HG03280 (cell line): ENCODE data around the gene SH3RF1.
"Not testable (repeated sequence)": the region's sequence is repeated elsewhere in the genome, so short reads cannot be mapped to it uniquely, and the experiment has no call there.

ENCODE experiments used
- ATAC-seq: cut with Tn5 transposase; IDR thresholded peaks from one replicate; pipeline ENCODE4 v1.9.1; 2021; ENCODE audit warnings: mild to moderate bottlenecking, moderate library complexity; ENCODE audit not compliant: unreplicated experiment

The SH3RF1 gene

DNA sequence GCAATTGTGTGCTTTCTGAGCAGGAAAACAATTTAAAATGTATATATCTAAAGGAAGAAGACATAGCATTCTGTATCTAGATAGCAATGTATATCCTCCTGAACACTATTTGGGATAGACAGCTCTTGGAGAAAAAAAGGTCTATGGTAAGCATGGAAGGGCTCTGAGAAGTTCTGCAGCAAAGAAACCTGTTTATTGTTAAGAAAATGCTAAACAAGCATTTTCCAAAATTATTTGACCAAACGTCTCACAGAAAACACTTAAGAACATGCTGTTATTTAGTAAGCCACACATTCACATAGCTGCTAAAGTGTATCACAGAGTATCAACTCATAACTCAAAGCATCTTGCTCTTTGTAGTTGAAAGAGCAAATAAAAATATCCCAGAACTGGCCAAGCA, 67.9 kb downstream of the SH3RF1 start:
- ATAC-seq = no peak

DNA sequence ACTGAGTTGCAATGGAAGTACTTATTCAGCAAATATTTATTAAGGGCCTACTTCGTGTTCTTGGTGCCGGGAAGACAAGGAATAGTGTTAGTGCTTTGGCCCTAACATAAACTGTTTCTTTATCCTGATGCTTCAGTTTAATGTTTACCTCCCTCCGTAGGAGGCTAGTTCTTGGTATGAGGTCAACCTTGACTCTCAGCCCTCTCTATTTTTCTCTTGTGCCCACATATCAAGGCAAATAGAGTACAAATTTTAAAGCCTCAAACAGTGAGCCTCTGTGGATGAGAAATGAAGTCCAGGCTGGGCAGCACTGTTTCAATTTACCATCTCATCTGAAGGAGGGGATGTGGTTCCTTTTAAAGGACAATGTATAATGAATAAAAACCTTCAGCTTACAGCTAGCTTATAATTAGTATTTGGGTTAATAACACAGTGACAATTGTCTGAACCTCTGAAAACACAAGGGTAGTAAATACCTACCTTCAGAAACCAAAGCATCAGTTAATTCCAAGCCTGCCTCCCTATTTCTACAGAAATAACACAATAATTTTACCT, 68.5 kb downstream of the SH3RF1 start:
- no peak for ATAC-seq

DNA sequence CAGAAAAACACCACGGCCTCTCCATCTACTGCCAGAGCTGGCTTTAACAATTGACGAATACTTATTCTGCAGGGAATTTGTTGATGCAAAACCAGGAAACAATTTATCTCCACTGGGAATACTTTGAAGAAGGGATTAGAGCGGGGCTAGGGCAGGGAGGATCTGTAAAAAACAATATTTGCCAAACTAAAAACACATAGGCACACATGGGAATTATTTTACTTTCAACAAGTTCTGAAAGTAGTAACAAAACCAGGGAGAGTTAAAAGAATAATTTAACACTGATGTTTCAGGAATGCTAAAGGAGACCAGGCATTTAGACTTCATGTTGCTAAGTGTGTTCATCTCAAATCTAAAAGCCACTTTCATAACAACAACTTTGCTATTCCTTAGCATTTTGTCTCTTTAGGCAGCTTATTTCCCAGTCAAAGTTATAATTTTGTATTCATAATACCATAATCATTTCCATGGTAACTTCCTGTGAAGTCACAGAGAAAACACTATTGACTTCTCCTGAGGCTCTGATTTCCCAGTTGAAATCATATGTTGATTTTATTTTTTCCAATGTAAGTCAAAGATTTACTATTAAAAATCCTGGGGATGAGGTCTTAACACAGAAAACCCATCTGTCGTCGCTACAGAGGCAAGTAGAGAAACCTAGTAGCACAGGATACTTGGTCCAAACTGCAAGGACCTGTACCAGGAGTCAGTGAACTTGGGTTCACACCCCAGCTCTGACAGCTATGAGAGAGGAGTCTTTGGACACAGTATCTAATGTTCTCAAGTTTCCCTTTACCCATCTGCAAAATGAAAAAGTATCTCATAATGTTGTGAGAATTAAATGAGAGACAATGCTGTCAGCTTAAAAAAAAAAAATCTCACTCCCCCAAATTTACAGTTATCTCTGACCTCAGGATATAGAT, 69.3 kb downstream of the SH3RF1 start:
- no peak for ATAC-seq

DNA sequence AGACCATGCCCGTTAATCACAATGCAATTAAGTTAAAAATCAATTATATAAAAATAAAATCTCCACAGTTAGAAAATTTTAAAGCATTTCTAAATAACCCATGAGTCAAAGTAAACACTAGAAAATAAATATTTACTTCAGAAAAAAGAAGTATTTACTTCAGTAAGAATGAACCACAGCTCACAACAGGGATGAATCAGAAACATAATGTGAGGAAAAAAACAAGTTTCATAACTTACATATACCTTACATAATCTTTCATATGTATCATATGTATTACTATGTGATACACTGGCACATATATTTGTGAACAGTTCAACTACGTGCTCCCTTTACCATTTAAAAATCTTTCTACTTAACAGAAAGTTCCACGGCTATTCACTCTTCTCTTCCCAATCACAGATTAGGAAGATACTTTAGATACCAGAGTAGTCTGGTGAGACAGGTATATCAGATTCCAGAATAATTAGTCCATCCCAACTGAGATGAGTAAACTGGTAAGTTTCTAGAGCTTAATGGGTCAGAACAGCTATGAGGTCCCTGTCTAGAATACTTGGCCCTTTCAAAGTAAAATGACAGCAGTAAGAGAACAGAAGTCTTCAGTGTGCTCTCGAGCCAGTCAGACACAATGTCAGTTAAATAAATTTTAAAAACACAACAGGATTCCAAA, 70.3 kb downstream of the SH3RF1 start:
- ATAC-seq = no peak

DNA sequence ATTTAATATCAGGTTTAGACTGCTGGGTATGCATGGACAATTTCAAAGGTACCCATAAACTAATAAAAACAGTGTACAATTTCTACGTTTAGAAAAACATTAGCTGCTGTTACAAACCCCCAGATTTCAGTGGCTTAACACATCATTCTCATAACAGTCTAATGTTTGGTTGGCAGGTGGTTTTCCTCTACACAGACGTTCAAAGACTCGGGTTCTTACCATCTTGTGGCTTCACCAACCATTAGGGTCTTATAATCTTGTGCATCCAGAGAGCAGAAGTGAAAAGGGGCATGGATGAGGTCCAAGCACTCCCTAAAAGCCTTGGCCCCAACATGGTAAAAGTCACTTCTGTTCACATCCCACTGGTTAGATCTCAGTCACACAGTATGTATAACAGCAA, 71.6 kb downstream of the SH3RF1 start:
- no peak for ATAC-seq

DNA sequence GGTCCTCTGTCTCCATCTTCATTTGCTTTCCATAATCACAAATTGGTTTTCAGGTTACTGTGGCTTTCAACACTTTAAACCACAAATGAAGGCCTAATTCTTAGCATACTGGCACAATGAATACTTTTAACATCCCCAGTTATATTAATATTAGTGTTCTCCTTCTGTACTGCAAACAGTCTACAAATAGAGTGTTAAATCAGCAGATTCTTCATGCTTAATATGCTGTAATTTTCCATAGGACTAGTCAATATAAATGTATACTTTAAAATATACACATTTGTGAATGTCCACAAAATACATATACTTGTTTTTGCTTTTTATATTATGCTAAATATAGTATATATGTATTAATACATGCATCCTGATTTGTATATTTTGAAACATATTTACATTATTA, 72.6 kb downstream of the SH3RF1 start:
- ATAC-seq = no peak

DNA sequence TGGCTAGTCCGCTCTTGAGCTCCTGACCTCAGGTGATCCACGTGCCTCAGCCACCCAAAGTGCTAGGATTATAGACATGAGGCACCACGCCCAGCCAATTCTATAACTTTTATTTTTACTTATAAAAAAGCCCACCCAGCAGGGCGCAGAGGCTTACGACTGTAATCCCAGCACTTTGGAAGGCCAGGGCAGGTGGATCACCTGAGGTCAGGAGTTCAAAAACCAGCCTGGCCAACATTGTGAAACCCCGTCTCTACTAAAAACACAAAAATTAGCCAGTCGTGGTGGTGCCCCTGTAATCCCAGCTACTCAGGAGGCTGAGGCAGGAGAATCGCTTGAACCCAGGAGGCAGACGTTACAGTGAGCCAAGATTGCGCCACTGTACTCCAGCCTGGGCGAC, 73.5 kb downstream of the SH3RF1 start:
- not testable (repeated sequence) for ATAC-seq

DNA sequence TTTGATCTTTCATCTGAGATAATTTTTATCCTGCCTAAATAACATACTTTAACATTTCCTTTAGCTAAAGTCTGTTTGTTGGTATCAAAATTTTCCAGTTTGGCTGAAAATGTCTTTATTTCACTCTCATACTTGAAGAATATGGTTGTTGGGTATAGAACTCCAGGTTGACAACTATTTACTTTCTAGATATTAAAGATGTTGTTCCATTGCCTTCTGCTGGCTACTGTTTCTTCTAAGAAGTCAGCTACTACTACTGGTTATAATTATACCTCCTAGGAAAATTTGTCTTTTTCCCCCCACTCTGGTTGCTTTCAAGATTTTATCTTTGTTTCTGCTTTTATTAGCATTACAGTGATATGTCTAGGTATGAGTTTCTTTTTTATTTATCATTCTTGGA, 75.7 kb downstream of the SH3RF1 start:
- no peak for ATAC-seq

DNA sequence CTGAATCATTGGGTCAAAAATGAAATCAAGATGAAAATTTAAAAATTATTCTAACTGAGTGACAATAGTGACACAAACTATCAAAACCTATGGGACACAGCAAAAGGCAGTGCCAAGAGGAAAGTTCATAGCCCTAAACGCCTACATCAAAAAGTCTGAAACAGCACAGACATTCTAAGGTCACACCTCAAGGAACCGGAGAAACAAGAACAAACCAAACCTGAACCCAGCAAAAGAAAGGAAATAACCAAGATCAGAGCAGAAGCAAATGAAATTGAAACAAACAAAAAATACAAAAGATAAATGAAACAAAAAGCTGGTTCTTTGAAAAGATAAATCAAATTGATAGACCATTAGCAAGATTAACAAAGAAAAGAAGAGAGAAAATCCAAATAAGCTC, 80.8 kb downstream of the SH3RF1 start:
- not testable (repeated sequence) for ATAC-seq

DNA sequence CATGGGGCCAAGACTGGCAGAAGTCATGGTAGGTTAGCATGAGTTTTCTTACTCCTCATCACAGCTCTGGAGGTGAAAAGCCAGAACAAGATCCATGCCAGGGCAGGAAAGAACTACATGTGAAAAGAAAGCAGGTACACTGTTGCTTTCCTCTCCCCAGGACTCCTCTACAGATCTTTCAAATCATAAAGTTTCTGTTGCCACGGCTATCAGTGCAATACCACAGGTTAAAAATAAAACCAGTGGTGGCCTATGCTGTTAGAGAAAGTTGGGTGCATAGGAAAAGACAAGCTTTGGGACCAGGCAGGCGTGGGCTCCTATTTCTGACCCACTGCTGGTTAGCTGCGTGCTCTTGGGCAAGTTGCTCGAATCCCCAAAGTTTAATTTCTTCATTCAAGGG, 81.4 kb downstream of the SH3RF1 start:
- peak; percentile 58 for ATAC-seq

DNA sequence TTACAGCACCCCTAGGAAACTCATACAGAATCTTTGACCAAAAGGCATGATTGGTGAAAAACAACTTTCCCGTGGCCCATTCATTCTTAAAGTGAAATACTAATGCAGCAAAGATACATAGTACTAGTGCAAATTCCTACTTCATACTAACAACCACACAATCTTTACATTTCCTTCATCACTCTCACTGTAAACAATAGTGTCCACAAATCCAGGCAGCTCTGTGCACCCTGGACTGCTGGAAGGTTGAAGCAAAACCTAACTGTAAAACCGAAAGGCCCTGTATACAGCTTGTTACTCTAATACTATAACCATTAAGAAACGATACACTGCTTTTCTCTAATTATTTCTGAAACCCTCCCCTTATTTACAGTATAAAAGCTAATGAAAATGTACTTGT, 82.6 kb downstream of the SH3RF1 start:
- ATAC-seq = no peak

DNA sequence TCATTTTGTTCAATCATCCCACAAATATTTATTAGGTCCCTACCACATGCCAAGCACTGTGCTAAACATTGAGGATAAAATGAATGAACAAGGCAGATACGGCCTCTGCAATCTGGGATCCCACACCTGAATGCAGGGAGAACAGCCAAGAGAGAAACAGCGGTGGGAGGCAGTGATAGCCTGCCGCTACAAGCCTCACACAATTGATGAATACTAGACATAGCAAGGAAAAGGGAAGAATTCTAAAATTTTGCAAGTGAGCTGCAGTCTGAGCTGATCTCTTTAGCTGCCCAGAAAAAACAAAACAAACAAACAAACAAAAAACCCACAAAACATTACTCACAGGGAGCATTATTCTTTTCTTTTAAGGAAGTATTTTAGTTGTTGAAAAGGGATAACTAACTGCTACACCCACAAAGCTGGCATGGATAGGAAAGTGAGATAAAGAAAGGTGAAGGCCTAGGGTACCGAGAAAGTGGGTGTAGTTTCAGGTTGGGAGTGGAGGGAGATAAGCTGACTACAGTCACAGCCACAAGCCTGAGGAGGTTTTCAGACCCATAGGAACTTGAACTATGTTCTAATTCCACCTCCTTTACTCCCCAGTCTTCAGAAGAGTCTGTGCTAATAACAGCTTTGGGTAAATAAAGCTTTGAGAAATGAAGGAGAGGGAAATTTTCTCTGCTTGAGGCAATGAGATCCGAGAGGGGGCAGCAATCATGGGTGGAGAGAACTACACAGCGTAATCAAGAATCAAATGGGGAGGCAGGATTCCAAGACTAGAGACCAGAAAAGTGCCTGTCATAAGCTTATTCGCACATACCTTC, 85.4 kb downstream of the SH3RF1 start:
- no peak for ATAC-seq

DNA sequence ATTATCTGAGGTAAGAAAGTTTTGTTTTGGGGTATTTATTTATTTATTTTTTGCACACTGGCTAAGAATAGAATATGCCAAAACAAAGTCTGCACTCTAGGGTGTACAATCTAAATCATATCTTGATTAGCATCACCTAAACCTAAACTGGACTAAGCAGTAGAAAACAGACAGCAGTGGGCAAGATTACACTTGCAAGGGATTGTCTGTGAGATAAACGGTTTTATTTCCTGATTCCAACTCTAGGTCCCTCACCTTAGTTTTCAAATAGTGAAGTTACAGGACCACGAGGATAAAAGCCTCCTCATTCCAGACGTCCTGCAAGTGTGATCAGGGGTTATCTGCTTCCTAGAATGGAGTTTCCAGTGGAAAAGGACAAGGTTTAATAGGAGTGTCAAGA, 86.1 kb downstream of the SH3RF1 start:
- ATAC-seq = no peak

DNA sequence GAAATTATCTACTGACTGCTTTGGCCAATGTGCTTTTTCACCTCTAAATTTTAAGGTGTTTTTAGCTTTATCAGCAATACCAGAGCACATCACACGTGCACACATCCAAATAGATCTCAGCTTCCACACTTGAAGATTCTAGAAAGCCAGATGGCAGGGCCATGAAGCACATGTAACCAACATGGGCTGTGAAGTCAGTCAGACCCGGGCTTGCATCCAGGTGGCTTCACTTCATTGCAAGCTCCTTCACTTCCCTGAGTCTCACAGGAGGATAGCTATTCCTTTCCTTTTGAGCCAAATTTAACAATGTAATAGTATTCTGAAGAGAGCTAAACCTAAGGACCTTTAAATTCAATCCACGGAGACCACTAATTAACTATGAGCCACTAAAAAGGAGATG, 86.5 kb downstream of the SH3RF1 start:
- ATAC-seq = no peak

DNA sequence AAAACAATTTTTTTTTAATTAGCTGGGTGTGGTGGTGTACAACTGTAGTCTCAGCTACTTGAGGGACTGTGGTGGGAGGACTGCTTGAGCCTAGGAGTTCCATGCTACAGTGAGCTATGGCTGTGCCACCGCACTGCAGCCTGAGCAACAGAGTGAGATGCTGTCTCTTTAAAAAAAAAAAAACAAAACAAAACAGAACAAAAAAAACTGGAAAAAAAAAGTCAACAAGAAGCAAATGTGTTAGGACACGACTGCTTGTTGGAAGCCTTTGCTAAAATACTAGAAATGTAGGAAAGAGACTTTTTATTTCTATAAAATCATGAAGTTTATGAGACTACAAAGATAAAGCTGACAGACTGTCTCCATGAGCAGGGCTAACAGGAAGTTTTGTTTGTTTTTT, 87.2 kb downstream of the SH3RF1 start:
- ATAC-seq = no peak

DNA sequence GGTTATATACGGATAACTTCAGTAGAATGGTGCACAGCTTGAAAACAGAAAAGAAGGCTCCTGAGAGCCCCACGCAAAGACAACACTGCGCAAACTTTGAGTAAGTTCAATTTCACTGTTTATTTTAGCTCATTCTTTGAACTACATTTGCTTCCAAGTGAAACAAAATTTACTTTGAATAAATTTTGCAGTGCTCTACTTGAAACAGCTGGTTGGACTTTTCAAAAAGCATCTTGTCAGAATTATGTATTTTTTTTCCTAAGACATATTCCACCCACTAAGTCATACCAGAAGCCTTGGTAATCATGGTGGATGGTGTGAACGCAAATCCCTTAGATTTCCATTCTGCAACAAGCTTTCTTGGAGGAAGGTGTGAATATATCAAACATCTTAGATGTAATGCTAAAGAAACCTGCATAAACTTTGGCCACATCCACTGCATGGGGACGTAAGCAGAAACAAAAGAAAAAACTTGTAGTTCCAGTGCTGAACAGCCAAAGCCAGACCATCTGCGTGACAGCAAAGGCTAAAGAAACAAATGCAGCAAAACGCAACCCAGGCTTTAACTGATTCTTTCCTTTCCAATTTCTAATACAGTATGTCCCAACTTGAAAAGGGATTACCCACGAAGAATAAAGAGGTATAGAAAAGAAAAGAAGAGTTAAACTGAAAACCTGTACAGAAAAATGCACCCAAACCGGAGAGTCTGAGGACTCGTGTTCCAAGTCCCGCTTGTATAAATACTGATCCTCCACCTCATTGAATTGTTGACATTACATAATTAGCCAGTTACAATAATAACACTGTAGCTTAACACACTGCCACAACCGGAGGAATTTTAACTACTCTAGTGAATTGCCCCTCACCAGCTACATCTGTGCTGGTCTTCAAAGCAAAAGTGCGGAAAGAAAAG, 90.9 kb downstream of the SH3RF1 start:
- ATAC-seq = no peak

DNA sequence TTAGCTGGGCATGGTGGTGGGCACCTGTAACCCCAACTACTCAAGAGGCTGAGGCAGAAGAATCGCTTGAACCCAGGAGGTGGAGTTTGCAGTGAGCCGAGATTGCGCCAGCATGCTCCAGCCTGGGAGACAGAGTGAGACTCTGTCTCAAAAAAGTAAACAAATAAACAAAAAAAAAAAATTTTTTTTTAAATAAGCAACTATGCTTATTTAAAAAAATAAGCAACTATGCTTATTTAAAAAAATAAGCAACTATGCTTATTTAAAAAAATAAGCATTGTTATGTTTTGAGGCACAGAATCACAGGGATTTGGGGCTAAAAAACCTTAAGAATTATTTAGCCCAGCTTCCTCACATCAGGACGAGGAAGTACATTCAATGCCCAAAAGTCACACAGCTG, 92.7 kb downstream of the SH3RF1 start:
- not testable (repeated sequence) for ATAC-seq

DNA sequence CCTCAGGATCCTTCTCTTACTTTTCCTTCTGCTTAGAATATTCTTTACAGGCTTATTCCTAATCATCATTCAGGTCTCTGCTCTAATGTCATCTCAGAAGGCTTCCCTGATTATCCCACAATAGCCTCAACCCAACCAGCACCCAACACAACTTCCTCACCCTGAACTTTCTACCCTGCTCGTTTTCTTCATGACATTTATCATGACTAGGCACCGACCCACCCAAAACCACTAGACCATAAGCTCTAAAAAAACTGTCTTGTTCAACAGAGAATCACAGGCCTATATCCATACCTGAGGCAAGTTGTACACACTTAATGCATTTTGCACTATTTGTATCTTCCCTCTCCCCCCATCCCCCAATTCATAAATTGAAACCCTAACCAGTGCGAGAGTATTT, 95.3 kb downstream of the SH3RF1 start:
- ATAC-seq = no peak

DNA sequence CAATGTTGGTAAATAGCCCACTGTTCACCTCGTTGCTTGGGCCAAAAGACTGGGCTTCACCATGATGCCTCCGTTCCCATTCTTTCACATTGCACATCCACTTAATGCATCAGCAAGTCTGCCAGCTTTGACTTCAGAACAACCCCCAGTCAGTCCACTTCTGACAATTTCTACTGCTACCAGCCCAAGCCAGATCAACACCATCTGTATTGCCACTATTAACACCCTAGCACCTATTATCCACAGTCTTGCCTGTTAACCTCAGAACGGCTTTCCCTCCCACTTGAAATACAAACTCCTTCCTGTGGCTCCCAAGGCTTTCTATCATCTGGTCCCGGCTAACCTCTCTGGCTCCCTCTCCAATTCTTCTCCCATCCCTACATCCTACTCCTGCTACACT, 95.7 kb downstream of the SH3RF1 start:
- ATAC-seq = no peak

DNA sequence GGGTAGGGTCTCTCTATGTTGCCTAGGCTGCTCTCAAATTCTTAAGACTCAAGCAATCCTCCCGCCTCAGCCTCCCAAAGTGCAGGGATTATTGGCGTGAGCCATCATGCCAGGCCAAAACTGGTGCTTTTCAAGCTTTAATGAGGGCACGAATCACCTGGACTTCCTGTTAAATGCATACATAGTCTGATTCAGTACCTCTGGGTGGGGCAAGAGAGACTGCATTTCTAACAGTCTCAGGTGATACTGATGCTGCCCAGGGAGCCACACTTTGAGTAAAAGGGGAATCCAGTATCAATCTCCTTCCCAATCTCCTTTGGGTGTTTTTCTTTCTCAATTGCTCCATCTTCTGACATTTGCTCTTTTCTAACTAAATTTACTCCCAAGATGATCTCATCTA, 96.5 kb downstream of the SH3RF1 start:
- ATAC-seq = no peak
